ENCODE measurements around the gene RAPGEF4. TPM values are rescaled to one million over a fixed set of nuclear protein-coding genes. Genes with fewer than 3 reads are reported as not detected.

RAPGEF4 gene
- total and polyA plus RNA-seq, 4 donors = 6.4 to 33.5 (median 8.6) TPM

- no peaks in the 10 kb centered on the region for H3K27me3 ChIP-seq (ENCODE audit: control insufficient read depth in 3 of 3, insufficient read depth in 3 of 3, low read length in 2 of 3)
- no peak overlapping the region for H3K9ac ChIP-seq (ENCODE audit: insufficient read depth in 1 of 2, low read length in 2 of 2)
- H3K36me3 ChIP-seq (ENCODE audit: control insufficient read depth in 4 of 4, insufficient read depth in 4 of 4, low read length in 4 of 4) = no peaks in the 10 kb centered on the region
- no peaks in the 10 kb centered on the region for H3K9me3 ChIP-seq (ENCODE audit: control insufficient read depth in 4 of 4, insufficient read depth in 3 of 4, low read length in 3 of 4)
- H3K4me1 ChIP-seq (ENCODE audit: control insufficient read depth in 5 of 5, insufficient read depth in 5 of 5, low read length in 5 of 5) = peaks cover 0 to 5% (median 3%) of the 10 kb centered on the region in 5 donors
- H3K27ac ChIP-seq (ENCODE audit: low read depth in 1 of 2, low read length in 1 of 2) = no peak overlapping the region
- no peak overlapping the region for H3K4me3 ChIP-seq
- ATAC-seq (ENCODE audit: insufficient read depth, low FRiP score) (no peak), DNase-seq (no peak)
- TF ChIP-seq CTCF (IDR thresholded peaks at IDR 0.05; ENCODE audit: control extremely low read depth, extremely low read depth) = no peak
- 86 to 90% methylated on average over 3 of the region's 3 CpGs for WGBS, 2 donors
Measured at GRCh38 chr2:173054466-173054865, 318.8 kb downstream of the RAPGEF4 start.

- DNase-seq (no peak), ATAC-seq (ENCODE audit: insufficient read depth, low FRiP score) (no peak)
- Histone ChIP-seq H3K9me3 (ENCODE audit: control insufficient read depth in 4 of 4, insufficient read depth in 3 of 4, low read length in 3 of 4) (no peaks in the 10 kb centered on the region), H3K9ac (ENCODE audit: insufficient read depth in 1 of 2, low read length in 2 of 2) (no peak overlapping the region), H3K4me3 (no peak overlapping the region), H3K27ac (ENCODE audit: low read depth in 1 of 2, low read length in 1 of 2) (no peak overlapping the region), H3K36me3 (ENCODE audit: control insufficient read depth in 4 of 4, insufficient read depth in 4 of 4, low read length in 4 of 4) (no peaks in the 10 kb centered on the region), H3K4me1 (ENCODE audit: control insufficient read depth in 5 of 5, insufficient read depth in 5 of 5, low read length in 5 of 5) (peaks cover 0 to 3% (median 0%) of the 10 kb centered on the region in 5 donors), H3K27me3 (ENCODE audit: control insufficient read depth in 3 of 3, insufficient read depth in 3 of 3, low read length in 2 of 3) (no peaks in the 10 kb centered on the region)
- TF ChIP-seq CTCF (IDR thresholded peaks at IDR 0.05; ENCODE audit: control extremely low read depth, extremely low read depth) = no peak
- WGBS, 2 donors = 71 to 82% methylated on average over 4 of the region's 4 CpGs
Measured at GRCh38 chr2:173056705-173057364, 321.2 kb downstream of the RAPGEF4 start.

GRCh38 chr2:173058097-173058496 is 322.5 kb downstream of the RAPGEF4 start:
- Histone ChIP-seq H3K36me3 (ENCODE audit: control insufficient read depth in 4 of 4, insufficient read depth in 4 of 4, low read length in 4 of 4) (no peaks in the 10 kb centered on the region), H3K27ac (ENCODE audit: low read depth in 1 of 2, low read length in 1 of 2) (no peak overlapping the region), H3K27me3 (ENCODE audit: control insufficient read depth in 3 of 3, insufficient read depth in 3 of 3, low read length in 2 of 3) (no peaks in the 10 kb centered on the region), H3K9ac (ENCODE audit: insufficient read depth in 1 of 2, low read length in 2 of 2) (no peak overlapping the region), H3K9me3 (ENCODE audit: control insufficient read depth in 4 of 4, insufficient read depth in 3 of 4, low read length in 3 of 4) (no peaks in the 10 kb centered on the region), H3K4me3 (no peak overlapping the region), H3K4me1 (ENCODE audit: control insufficient read depth in 5 of 5, insufficient read depth in 5 of 5, low read length in 5 of 5) (peaks cover 0 to 3% (median 0%) of the 10 kb centered on the region in 5 donors)
- no peak for DNase-seq
- no peak for ATAC-seq (ENCODE audit: insufficient read depth, low FRiP score)
- no peak for TF ChIP-seq CTCF (IDR thresholded peaks at IDR 0.05; ENCODE audit: control extremely low read depth, extremely low read depth)

GRCh38 chr2:173058673-173059072 is 323.0 kb downstream of the RAPGEF4 start:
- H3K36me3 ChIP-seq (ENCODE audit: control insufficient read depth in 4 of 4, insufficient read depth in 4 of 4, low read length in 4 of 4) = no peaks in the 10 kb centered on the region
- H3K4me1 ChIP-seq (ENCODE audit: control insufficient read depth in 5 of 5, insufficient read depth in 5 of 5, low read length in 5 of 5) = peaks cover 0 to 3% (median 0%) of the 10 kb centered on the region in 5 donors
- ATAC-seq (ENCODE audit: insufficient read depth, low FRiP score) (no peak), DNase-seq (no peak)
- 69 to 74% methylated on average over 2 of the region's 2 CpGs for WGBS, 2 donors
- H3K27me3 ChIP-seq (ENCODE audit: control insufficient read depth in 3 of 3, insufficient read depth in 3 of 3, low read length in 2 of 3) = no peaks in the 10 kb centered on the region
- no peak overlapping the region for H3K27ac ChIP-seq (ENCODE audit: low read depth in 1 of 2, low read length in 1 of 2)
- no peaks in the 10 kb centered on the region for H3K9me3 ChIP-seq (ENCODE audit: control insufficient read depth in 4 of 4, insufficient read depth in 3 of 4, low read length in 3 of 4)
- H3K9ac ChIP-seq (ENCODE audit: insufficient read depth in 1 of 2, low read length in 2 of 2) = no peak overlapping the region
- no peak overlapping the region for H3K4me3 ChIP-seq
- no peak for TF ChIP-seq CTCF (IDR thresholded peaks at IDR 0.05; ENCODE audit: control extremely low read depth, extremely low read depth)
